HFF-Myc (cell line): ENCODE results near the gene VGF.
"Not testable (repeated sequence)": the region's sequence is repeated elsewhere in the genome, so short reads cannot be mapped to it uniquely, and the experiment has no call there.

ENCODE experiments used
- DNase-seq: peaks from one replicate; pipeline ENCODE4 v3.0.0-alpha.2; 2011; ENCODE audit warnings: low read depth; ENCODE audit errors: extremely low read depth
- H3K4me3 ChIP-seq: replicated peaks from 2 replicates; pipeline ENCODE4 v1.5.1; 2011; ENCODE audit warnings: low read depth, mild to moderate bottlenecking, control low read depth, low read length
- CTCF ChIP-seq: IDR thresholded peaks from 2 replicates; pipeline ENCODE4 v1.5.1; 2012; ENCODE audit warnings: mild to moderate bottlenecking, low read depth, low read length, control low read depth; ENCODE audit errors: missing control alignments

The VGF gene

DNA sequence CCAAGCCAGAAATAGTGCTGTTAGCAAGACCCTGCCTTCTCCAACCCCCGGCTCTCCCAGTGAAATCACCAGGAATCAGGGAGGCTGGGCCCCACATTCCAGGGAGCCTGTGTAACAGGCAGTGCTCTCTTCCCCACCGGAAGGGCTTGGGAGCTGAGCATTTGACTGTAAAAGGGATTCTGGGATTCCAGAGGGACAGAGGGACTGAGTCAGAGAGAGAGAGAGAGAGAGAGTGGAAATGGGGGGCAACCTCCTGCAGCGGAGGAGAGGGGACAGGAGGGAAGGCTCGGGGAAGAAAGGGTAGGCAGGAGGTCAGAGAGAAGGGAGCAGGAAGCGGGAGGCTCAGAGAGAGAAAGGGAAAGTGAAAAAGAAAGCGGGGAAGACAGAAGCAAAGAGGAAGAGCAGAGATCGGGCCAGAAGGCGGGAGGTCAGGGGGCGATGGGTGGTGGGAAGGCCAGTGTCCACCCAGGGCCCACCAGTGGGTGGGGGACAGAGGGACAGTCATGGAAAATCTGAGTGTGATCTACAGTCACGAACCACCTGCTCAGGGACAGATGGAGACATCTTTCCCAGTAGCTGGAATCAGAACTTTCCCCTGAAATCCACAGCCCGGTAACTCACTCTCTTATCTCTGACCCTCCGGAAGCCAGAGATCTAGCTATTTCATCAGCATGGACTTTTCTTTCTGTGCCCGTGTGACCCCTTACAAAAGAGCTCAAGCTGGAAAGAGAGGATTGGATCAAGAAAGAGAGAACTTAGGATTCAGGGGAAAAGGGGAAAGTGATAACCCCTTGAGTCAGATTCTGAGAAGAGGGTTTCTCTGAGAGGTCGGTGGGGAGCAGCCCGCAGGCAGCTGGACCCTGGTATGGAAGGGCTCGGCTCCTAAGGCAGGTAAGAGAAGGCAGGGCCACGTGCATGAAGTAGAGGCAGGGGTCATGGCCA is 43.1 kb downstream of the VGF start:
- peak; percentile 86 for DNase-seq
- no peak for TF ChIP-seq CTCF
- H3K4me3 ChIP-seq = peak overlapping the region; percentile 26

DNA sequence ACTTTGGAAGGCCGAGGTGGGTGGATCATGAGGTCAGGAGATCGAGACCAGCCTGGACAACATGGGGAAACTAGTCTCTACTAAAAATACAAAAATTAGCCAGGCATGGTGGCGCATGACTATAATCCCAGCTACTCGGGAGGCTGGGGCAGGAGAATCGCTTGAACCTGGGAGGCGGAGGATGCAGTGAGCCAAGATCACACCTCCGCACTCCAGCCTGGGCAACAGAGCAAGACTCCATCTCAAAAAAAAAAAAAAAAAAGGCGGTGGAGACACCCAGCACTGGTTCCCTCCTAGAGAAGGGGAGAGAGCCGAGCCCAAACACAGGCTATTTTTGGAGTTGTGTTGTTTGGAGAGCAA is 43.8 kb downstream of the VGF start:
- DNase-seq = not testable (repeated sequence)
- H3K4me3 ChIP-seq = peak overlapping the region; percentile 26; the same call in 1 of the 2 replicates

DNA sequence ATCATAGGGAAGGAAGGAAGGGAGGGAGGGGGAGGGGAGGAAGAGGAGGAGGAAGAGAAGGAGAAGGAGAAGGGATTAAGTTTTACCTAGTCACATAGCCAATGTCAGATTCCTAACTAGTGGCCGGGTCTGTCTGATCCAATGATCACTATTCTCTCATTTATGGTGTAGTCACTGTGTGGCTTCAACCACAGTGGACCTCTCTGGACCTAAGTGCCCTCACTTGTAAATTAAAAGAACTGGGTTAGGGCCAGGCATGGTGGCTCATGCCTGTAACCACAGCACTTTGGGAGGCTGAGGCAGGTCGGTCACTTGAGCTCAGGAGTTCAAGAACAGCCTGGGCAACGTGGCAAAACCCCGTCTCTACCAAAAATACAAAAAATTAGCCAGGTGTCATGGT is 45.1 kb downstream of the VGF start:
- TF ChIP-seq CTCF = no peak
- no peak for DNase-seq
- no peak overlapping the region for H3K4me3 ChIP-seq

GRCh38 chr7:101119876-101120275 is 45.5 kb downstream of the VGF start:
- DNase-seq = no peak
- H3K4me3 ChIP-seq = no peak overlapping the region
- no peak for TF ChIP-seq CTCF

DNA sequence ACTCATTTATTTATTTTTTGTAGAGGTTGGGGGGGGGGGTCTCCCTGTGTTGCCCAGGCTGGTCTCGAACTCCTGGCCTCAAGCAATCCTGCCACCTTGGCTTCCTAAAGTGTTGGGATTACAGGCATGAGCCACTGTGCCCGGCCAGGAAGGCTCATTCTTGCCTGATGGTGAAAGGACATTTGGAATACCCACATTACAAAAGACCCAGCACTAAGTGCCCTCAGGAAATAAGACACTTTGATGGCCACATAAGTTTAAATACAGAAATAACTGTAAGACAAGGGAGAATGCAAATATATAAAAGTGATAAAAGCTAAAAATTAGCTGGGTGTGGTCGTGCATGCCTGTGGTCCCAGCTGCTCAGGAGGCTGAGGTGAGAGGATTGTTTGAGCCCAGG is 46.5 kb downstream of the VGF start:
- DNase-seq = no peak
- no peak overlapping the region for H3K4me3 ChIP-seq
- TF ChIP-seq CTCF = no peak

DNA sequence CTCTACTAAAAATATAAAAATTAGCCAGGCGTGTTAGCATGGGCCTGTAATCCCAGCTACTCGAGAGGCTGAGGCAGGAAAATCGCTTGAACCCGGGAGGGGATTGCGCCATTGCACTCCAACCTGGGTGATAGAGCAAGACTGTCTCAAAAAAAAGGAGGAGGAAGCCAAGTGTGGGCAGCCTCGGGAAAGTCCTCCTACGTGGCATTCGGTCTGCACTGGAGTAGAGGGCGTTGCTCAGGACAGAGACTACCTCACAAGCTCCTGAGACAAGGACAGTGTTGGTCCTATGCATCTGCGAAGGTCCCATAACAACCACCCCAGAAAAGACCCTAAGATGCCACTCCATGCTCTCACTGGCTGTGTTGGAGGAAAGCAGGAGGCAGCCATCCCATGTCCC is 48.5 kb downstream of the VGF start:
- no peak for TF ChIP-seq CTCF
- H3K4me3 ChIP-seq = no peak overlapping the region
- no peak for DNase-seq

DNA sequence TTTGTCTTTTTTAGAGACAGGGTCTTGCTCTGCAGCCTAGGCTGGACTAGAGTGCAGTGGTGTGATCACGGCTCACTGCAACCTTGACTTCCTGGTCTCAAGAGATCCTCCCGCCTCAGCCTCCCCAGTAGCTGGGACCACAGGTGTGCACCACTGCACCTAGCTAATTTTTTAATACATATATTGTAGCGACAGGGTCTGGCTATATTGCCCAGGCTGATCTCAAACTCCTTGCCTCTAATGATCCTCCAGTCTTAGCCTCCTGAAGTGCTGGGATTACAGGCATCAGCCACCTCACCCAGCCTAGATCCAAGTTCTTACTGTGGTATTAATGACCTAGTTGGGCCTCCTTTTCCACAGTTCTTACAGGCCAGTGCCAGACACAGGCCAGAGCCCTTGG is 50.2 kb downstream of the VGF start:
- no peak for DNase-seq
- no peak for TF ChIP-seq CTCF
- no peak overlapping the region for H3K4me3 ChIP-seq
